ENCODE results near the gene ITK.
A peak's percentile ranks its signal among the peaks of the same experiment; 100 is the strongest.
"Not testable (repeated sequence)": the region's sequence is repeated elsewhere in the genome, so short reads cannot be mapped to it uniquely, and the experiment has no call there.

The ITK gene

DNA sequence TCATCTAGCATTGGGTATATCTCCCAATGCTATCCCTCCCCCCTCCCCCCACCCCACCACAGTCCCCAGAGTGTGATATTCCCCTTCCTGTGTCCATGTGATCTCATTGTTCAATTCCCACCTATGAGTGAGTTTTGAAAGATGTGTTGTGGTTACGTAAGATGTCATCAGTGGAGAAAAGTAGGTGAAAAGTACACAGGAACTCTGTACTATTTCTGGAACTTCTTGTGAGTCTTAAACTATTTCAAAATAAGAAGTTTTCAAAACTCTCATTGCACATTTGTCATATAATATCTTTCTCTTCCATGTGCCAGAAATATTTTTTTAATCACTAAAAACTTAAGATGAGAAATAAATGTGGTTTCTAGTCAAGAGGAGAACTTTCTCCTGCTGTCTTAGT is 30.0 kb downstream of the ITK start:
- DNase-seq (ENCODE audit: low read depth in 3 of 3), result not testable (repeated sequence)

DNA sequence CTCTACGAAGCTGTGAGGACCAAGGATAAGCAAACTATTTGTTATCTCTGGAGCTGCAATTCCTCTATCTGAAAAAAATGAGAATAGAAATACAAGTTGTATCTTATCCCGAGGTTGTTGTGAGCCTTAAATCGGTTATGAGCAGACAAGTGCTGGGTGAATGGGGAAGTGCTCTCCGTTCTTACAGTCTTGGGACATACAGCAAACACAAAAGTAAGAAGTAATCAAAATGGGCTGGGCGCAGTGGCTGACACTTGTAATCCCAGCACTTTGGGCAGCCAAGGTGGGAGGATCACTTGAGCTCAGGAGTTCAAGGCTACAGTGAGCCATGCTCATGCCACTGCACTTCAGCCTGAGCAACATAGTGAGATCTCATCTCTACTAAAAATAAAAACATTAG is 31.7 kb downstream of the ITK start:
- no peak for DNase-seq (ENCODE audit: low read depth in 3 of 3)

DNA sequence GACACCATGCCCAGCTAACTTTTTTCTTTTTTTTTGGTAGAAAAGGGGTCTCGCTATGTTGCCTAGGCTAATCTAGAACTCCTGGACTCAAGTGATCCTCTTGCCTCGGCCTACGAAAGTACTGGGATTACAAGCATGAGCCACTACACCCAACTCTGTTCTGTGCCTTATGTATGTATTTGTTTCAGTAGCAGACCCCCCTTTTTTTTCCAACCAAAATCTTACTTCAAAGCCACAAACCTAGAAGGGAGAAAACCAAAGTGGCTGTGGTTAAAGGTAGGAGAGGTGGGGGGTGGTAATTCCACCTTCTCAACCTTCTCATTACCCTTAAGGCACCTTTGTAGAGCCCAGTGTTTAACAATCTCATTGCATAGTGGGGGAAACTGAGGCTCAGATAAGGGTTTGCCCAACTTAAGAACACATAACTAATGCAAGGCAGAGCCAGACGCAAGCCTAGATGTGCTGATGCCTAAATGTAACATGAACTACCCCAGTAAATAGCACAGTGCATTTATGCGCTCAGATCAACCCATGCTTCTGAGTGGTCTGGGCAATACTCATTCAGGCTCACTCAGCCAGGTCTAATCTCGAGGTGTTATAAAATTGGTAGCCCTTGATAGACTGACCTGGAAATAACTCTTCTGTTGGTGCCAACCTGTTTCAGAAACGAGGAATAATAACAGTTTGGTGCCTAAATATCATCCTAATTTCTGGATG is 33.0 kb downstream of the ITK start:
- DNase-seq (ENCODE audit: low read depth in 3 of 3), result no peak

DNA sequence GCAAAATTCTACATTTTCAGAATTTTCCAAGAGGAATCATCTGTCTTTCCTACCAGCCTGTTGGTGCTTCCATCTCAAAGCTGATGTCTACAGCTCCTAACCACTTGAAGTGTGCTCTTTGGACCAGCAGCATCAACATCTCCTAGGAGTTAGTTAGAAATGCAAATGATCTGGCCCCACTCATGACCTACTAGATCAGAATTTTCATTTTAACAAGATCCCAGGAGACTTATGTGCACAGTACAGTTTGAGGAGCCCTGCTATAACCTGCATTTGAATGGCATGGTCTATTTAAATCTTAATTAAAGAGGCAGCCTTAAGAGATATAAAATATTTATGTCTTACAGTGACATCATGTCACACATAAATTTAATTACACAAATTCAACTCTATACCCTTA is 33.8 kb downstream of the ITK start:
- no peak for DNase-seq (ENCODE audit: low read depth in 3 of 3)

DNA sequence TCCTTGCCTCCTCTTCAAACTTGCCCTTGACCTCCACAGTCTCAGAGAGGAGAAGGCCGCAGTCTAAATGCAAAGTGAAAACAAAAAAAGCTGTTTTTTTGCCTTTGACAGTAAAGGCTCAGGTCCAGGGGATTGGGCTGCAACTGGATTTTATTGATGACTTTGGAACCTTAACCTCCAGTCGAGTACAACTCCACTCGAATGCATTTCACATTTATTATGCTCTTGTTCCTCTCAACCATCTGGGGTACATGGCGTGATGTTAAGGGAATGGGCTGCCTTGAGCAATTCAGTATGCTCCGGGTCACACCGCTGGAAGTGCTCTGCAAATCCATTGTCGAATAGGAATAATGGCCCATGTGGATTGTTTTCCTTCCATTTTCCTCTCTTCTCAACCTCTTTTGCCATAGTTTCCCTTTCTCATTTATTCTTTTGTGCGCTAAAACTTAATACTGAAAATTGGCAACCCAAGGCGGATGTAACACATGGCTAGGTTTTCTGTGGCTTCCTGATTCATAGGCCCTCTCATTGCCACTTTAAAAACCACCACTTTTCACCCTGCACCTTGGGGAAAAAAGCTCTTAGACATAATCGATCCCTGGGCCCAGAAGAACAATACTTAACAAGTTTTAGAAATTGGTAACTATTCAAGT is 34.3 kb downstream of the ITK start:
- DNase-seq (ENCODE audit: low read depth in 3 of 3), result peak in 1 of 3 experiments; percentile 34

DNA sequence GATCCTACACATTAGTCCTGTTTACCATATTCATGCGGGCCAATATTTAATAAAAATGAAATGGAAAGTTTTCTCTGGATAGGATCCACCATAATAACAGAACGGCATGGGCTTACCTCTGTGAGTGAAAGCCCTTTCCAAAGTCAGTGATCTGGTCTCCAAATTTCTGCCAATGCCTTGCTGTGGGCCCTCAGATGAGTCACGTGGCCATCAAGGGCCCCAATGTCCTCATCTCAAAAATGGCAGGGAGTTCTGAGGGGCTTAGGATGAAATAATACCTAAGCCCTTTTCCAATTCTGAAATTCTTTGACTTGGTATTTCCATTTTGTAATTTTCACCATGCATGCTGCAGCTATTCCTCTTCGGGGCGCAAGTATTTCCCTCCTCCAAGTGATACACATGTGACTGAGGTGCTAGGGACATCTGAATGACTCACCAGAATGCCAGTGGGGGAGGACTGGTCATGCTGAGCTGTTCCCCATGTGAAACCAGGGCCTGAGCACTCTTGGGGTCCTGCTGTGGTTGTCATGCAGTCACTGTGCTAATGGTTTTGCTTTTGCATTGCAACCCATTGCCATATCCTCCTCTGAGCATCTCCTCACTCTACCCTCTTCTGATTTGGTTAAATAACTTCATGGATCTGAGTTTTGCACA is 35.0 kb downstream of the ITK start:
- no peak for DNase-seq (ENCODE audit: low read depth in 3 of 3)

DNA sequence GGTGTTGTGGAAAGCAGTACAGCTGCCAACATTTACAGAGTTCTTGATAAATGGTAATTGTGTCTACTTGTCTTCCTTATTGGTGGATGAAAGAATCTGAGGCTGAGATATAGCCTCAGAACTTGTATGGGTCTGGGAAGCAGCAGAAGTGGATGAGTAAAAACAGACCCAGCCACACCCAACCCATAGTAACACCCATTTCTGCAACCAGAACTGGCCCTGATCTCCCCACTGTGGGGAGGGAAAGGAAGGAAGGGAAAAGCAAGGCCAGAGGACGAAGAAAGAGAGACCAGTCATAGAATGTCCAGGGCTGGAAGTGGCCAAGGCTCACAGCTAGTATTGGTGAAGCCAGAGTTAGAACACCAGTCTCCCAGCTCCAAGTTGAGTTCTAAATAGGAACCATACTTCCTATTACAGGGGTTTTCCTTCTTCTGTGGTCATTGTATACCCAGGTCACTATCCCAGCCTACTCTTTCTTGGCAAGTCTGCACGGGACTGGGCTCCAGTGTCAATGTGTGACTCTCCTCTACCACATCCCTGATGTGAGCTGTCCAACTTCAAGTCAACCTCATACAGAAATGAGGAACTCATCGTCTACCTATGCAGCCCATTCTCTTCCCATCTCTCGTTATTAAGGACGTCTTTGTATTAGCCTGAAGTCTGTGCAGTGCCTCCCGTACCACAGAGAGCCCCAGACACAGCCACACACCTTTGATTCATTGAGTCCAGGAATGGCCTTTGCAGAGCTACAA is 35.9 kb downstream of the ITK start:
- no peak for DNase-seq (ENCODE audit: low read depth in 3 of 3)

DNA sequence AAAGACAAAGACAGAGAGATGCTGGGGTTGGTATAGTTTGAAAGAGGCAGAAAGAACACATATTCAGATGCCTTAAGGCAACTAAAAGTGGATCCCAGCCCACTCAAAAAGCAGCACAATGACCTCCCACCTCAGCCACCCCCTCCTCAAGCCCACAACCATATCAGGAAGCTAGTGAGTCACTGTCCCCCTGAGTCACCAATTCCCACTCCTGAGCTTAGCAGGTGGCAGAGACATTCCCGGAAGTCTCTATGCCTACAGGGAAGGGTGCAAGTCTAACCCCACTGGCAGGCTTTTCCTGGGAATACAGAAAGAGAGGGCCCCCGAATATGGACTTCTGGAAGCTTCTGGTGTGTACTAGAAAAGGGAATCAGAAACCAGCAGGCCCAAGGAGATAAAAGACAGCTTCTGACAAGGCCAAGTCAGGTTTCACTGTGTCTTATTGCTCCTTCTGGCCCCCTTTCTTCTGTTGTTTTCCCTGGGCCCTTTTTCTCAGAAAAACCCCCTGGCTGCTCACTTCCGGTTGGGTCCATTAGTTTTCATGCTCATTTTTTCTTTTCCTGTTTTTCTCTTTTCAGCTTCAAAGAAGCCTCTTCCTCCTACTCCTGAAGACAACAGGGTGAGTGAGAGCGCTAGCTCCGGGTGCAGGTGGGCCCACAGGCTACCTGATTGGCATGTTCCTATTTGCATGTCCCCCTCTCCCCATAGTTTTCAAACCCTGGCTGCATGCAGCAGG is 36.8 kb downstream of the ITK start:
- DNase-seq (ENCODE audit: low read depth in 3 of 3), result peak in 2 of 3 experiments; percentile 40 to 44

DNA sequence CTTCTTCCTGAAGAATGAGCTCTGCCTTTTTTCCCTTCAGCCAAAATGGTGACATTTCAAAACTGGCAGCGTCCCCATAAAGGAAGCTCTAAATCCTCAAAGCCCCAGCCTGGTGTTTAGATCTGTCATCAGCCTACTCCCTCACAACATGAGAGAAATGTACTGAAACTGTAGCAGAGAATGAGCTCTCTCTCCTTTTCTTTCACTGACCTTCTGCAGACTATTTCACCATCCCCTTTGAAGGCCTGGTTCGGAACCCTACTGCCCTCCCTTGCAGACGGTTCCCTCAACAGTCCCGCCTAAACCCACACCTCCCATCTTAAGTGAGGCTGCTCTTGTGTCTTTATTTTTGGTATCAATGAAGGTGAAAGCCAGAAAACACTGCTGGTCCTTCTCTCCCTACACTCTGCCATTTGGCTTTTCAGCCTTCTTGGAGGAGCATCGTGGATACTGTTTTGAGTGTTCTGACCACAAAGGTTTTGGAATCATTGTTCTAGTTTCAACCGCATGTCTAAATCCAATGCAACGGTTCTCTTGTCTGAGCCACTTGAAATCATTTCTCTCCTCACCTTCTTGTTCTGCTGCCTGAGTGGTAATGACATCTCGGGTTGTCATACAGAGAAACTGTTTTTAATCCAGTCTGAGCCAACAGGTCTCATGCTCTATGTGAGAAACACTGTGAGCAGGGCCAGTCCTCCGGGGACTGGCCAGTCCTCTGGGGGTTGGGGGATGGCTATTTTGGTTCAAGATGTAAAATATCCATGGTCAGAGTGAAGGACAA is 39.0 kb downstream of the ITK start:
- no peak for DNase-seq (ENCODE audit: low read depth in 3 of 3)

DNA sequence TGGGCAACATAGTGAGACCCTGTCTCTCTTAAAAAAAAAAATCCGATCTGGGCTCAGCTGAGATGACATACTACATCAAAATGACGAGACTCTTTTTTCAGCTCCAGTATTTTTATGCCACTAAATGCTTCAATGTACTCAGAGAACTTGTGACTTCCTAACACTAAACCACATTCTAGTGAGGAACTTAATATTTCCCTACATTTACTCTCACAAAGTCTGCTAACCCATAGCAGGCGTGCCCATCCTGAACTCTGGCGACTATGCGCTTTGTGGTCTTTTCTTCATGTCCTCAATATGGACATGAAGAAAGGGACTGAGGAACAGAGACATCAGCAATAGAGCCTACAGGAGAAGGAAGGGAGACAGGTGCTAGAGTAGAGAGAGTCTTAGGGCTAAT is 41.3 kb downstream of the ITK start:
- DNase-seq (ENCODE audit: low read depth in 3 of 3), result no peak

DNA sequence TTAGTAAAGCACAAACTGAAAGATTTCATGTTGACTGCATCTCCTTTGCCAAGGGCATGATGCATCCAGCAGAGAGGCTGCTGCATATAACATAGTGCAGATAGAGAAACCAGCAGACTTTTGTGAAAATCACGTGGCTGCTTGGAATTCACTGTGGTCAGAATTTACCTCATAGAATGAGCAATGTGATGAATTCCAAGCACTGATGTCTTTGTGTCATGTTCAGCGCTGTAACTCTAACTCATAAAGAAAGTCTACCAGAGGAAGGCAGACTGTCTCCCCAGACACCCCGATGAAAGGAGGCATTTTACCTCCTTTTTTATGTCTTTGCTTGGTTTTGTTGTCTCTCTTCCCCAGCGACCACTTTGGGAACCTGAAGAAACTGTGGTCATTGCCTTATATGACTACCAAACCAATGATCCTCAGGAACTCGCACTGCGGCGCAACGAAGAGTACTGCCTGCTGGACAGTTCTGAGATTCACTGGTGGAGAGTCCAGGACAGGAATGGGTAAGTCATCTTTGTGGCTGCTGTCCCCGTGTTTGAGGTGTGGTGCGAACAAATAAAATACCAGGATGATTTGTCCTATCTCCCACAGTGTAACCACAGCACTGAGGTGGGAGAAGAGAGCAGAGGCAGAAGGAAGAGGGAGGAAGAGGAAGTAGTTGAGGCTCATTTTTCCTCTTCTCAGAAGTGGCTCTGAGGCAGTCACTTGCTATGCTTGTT is 42.0 kb downstream of the ITK start:
- peak in 2 of 3 experiments; percentile 59 to 76 for DNase-seq (ENCODE audit: low read depth in 3 of 3)

DNA sequence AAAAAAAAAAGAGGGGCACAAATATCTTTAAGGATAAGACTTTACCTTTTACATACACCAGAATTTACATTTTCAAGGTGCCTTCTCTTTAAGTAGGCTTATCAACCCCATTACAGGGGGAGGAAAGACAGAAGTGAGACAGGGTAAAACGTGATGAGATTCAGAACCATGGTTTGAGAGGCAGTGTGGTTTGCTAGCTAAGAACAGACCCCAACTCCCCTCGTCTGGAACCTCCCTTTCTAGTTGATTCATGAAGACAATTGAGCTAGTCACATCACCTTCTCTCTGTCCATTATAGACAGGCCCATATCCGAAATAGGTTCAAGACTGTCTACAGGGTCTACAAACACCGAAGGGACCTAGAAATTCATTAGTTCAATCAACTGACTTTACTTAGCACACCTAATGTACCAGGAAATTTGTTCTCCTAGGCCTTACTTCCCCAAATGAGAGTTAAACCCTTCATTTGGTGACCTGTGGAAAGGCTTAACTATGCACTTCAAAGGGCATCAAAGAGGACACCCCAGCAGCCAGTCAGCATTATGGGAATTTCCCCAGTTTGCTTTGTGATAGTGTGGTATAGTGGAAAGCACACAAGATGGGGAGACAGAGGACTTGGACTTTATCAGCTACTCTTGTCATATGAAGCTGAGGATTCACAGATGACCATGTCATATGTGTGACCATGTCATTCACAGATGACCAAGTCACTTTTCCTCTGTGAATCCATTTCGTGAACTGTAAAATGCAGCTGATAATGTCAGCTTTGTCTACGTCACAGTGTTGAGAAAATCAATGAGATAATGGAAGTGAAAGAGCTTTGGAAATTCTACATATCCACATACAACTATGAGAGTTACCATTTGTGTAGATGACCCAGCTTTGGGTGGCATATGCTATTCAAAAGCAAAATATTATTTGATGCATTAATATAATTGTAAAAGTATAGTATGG is 45.1 kb downstream of the ITK start:
- peak in 1 of 3 experiments; percentile 35 for DNase-seq (ENCODE audit: low read depth in 3 of 3)

DNA sequence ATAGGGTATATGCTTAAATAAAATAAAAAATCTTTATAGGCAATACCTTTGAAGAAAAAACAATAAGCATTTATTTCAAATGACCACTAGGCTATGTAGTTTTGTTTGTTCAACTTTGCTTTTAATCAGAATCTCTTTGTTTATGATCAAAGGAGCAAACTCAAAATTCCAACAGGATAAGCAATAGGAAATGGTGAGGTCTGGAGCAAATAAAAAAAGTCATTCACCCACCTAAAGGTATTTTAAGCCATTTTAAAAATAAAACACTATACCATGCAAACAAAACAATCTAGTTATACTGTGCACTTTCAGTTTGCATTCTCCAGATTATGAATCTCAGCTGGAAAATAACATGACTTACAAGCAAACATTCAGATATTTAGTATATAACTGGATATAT is 50.0 kb downstream of the ITK start:
- DNase-seq (ENCODE audit: low read depth in 3 of 3), result no peak

DNA sequence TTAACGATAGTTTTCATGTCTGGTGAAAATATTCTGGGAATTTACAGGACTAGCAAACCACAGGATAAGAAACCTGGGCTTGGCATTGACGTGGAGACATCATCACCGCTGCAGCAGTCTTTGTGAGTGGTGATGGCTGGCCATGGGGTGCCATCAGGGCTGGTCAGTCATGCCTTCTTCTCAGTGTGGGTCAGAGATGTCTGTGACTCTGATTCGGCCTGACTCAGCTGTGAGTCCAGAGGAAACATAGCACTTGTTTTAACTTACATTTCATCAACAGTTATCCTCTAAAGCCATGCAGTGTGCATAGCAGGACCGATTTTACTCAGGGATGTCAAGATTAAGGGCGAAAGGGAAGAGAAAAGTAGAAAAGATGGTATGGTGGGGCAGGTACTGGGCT is 52.1 kb downstream of the ITK start:
- DNase-seq (ENCODE audit: low read depth in 3 of 3), result no peak

DNA sequence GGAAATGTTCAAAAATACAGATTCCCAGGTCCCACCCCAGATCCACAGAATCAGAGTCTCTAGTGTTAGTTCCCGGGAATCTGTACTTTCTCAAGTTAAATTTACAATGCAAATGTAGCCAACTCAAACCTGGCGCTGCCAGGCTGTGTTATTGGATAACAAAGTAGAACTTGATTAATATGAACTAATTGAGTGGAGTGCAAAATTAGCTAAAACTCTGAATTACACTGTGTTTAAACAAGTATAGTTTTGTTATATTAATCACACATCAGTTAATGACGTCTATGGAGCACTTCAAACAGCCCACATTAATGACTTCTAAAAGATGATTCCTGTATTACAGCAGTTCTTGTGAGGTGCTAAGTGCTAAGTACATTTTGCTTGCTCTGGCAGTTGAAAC is 52.9 kb downstream of the ITK start:
- DNase-seq (ENCODE audit: low read depth in 3 of 3), result no peak

DNA sequence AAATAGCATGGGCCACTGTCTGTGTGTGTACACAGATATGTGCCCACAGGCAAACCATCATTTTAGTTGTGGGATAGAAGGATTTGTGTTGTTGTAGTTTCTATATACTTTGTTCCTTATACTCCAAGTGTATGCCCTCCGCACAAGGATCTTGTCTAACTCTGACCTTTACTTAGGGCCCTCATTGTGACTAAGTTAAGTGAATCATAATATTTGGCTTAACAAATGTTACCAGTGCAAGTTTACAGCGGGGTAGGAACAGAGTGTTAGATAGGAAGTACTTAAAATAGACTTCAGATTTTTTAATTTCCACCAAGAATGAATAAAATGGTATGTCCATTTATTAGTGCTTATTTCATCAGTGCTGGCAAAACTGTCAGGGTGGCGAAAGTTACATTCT is 55.8 kb downstream of the ITK start:
- no peak for DNase-seq (ENCODE audit: low read depth in 3 of 3)

DNA sequence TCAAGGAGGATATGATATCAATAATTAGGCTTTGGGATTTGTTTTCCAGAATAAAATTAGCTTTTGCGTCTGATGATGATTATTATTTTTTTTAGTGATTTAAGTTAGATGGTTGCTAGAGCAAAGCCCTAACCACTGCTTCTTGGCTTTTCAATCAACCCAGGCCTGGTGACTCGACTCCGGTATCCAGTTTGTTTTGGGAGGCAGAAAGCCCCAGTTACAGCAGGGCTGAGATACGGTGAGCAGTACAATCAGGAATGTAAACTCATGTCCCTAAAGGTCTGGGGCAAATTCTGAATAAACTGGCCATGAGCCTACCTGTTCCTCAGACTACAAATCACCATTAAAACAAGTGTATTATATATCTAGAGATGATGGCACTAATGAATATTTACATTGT is 60.8 kb downstream of the ITK start:
- DNase-seq (ENCODE audit: low read depth in 3 of 3), result no peak

DNA sequence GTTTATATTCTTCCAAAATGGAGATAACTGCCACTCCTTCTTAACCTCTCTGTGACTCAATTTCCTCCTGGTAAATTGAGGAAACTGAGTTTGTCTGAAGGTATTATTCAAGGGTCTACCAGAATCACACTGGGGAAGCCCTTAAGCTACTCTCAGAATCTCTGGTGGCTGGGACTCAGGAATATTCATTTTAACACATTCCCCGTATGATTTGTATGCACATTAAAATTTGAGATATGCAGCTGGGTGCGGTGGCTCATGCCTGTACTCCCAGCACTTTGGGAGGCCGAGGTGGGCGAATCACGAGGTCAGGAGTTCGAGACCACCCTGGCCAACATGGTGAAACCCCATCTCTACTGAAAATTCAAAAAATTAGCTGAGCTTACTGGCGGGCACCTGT is 64.1 kb downstream of the ITK start:
- not testable (repeated sequence) for DNase-seq (ENCODE audit: low read depth in 3 of 3)

DNA sequence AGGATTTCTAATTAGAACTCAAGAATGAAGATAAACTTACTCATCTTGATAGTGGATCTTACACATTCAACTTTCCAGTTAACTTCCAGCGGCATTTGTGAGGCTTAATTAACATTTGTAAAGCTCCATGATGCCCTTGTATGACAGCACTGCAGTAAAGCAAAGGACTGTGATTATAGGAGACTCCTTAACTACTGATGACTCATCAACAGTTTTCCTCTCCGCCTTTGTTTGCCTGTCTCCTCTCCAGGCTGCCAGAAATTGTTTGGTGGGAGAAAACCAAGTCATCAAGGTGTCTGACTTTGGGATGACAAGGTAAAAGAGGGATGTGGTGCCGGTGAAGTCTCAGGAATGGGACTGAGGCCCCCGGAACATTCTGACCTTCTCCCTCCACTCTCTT is 64.8 kb downstream of the ITK start:
- DNase-seq (ENCODE audit: low read depth in 3 of 3), result no peak

Measured in stimulated activated CD4-positive, alpha-beta T cell treated with anti-CD3 and anti-CD28 coated beads, TNF-alpha, amount 100 ng/mL, for 24 hours (primary cell).